ENCODE data around the gene CHAF1A.

- no peak for TF ChIP-seq CTCF (conservative IDR thresholded peaks at IDR 0.05)
- no peak for TF ChIP-seq ZFX (IDR thresholded peaks at IDR 0.05)
These were observed 72.1 kb downstream of the CHAF1A start for GRCh38 chr19:4474514-4475022.
